HEK293T (cell line): Measurements from ENCODE around the gene SIK2.

Experiments used
- ARNT ChIP-seq: fragments of 450-650 bp; IDR thresholded peaks from 2 replicates; pipeline ENCODE4 v1.6.1; 2017; ENCODE audit warnings: mild to moderate bottlenecking
- BHLHE40 ChIP-seq: fragments of 450-650 bp; IDR thresholded peaks from 2 replicates; pipeline ENCODE4 v1.6.1; 2016; ENCODE audit warnings: mild to moderate bottlenecking, moderate library complexity, borderline replicate concordance
- FOXA1 ChIP-seq: fragments of 450-650 bp; IDR thresholded peaks from 2 replicates; pipeline ENCODE4 v1.6.1; 2016; ENCODE audit warnings: mild to moderate bottlenecking
- FOXM1 ChIP-seq: fragments of 450-650 bp; IDR thresholded peaks from 2 replicates; pipeline ENCODE4 v1.6.1; 2017; ENCODE audit warnings: mild to moderate bottlenecking, borderline replicate concordance
- HDGF ChIP-seq: fragments of 450-650 bp; IDR thresholded peaks from 2 replicates; pipeline ENCODE4 v1.6.1; 2017; ENCODE audit warnings: antibody characterized with exemption, borderline replicate concordance
- SP1 ChIP-seq: fragments of 450-650 bp; IDR thresholded peaks from 2 replicates; pipeline ENCODE4 v1.6.1; 2017

DNA sequence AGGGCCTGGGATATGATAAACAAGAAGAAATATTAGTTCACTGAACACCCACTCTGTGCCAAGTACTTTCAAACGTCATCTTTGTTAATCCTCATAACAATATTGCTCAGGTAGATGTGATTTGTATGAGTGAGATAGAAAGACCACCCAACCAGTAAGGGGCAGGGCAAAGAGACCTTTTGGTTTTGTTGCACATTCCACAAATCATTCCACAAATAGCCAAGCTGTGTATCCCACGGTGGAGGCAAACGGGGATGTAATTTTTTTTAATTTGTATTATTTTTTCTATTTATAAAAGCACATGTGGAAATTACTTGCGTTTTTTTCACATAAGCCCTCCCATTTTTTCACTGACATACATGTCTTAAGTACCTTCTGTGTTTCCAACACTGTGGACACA lies 32.8 kb upstream of the SIK2 start:
- TF ChIP-seq ARNT (no peak), FOXM1 (no peak), FOXA1 (no peak), BHLHE40 (no peak), SP1 (no peak), HDGF (no peak)
